Measurements from ENCODE around the gene IL27RA.

The IL27RA gene

GRCh38 chr19:14006766-14007562 is 24.6 kb upstream of the IL27RA start (continued):
- peak; percentile 95 for TF ChIP-seq ZNF335 (tag by site-specific recombination; conservative IDR thresholded peaks at IDR 0.05)
- no peak for TF ChIP-seq ZNF362 (tag by site-specific recombination; IDR thresholded peaks at IDR 0.05)
- no peak for TF ChIP-seq HOXD13 (CRISPR knock-in tag; IDR thresholded peaks at IDR 0.05; ENCODE audit: borderline replicate concordance)
- no peak for TF ChIP-seq ZNF280C (tag by site-specific recombination; IDR thresholded peaks at IDR 0.05)
- peak; percentile 74; the same call in 1 of the 2 replicates for TF ChIP-seq ZNF394 (tag by site-specific recombination; IDR thresholded peaks at IDR 0.05; ENCODE audit: borderline replicate concordance)
- TF ChIP-seq ZNF654 (tag by site-specific recombination; IDR thresholded peaks at IDR 0.05; ENCODE audit: low read depth), result no peak
- TF ChIP-seq ZNF174 (tag by site-specific recombination; IDR thresholded peaks at IDR 0.05), result no peak
- TF ChIP-seq IKZF3 (tag by site-specific recombination; IDR thresholded peaks at IDR 0.05), result peak; percentile 94
- TF ChIP-seq ZNF580 (tag by site-specific recombination; IDR thresholded peaks at IDR 0.05), result peak; percentile 82
- no peak for TF ChIP-seq TCF7L2 (IDR thresholded peaks at IDR 0.05; ENCODE audit: borderline replicate concordance, low read depth, low read length)
- TF ChIP-seq ZNF114 (tag by site-specific recombination; IDR thresholded peaks at IDR 0.05), result no peak
- TF ChIP-seq ZNF639 (tag by site-specific recombination; IDR thresholded peaks at IDR 0.05), result peak; percentile 94
- TF ChIP-seq ZNF600 (tag by site-specific recombination; IDR thresholded peaks at IDR 0.05), result peak; percentile 69
- TF ChIP-seq ZFHX2 (tag by site-specific recombination; conservative IDR thresholded peaks at IDR 0.05), result peak; percentile 64
- TF ChIP-seq ZNF548 (tag by site-specific recombination; IDR thresholded peaks at IDR 0.05), result 0 out of 2 replicates have a peak, but pooled peaks have one; percentile 28
- no peak for TF ChIP-seq ZNF223 (tag by site-specific recombination; IDR thresholded peaks at IDR 0.05)
- TF ChIP-seq ZNF768 (tag by site-specific recombination; IDR thresholded peaks at IDR 0.05), result no peak
- no peak for TF ChIP-seq ZNF747 (tag by site-specific recombination; IDR thresholded peaks at IDR 0.05)
- TF ChIP-seq ZNF324 (tag by site-specific recombination; IDR thresholded peaks at IDR 0.05), result peak; percentile 98
- no peak for TF ChIP-seq SCRT1 (tag by site-specific recombination; IDR thresholded peaks at IDR 0.05; ENCODE audit: borderline replicate concordance)
- TF ChIP-seq ZNF560 (tag by site-specific recombination; IDR thresholded peaks at IDR 0.05; ENCODE audit: borderline replicate concordance), result no peak
- TF ChIP-seq HOXA7 (CRISPR knock-in tag; IDR thresholded peaks at IDR 0.05; ENCODE audit: borderline replicate concordance), result no peak
- no peak for TF ChIP-seq ZNF677 (tag by site-specific recombination; IDR thresholded peaks at IDR 0.05)
- TF ChIP-seq ZNF664 (tag by site-specific recombination; IDR thresholded peaks at IDR 0.05), result peak; percentile 56; the same call in 1 of the 2 replicates
- peak; percentile 94 for TF ChIP-seq ZNF2 (tag by site-specific recombination; IDR thresholded peaks at IDR 0.05)
- TF ChIP-seq ZIC2 (tag by site-specific recombination; IDR thresholded peaks at IDR 0.05), result peak; percentile 95
- TF ChIP-seq ZNF513 (tag by site-specific recombination; IDR thresholded peaks at IDR 0.05), result peak; percentile 67
- peak; percentile 77 for TF ChIP-seq ZBTB8A (tag by site-specific recombination; IDR thresholded peaks at IDR 0.05)
- TF ChIP-seq ZNF776 (tag by site-specific recombination; IDR thresholded peaks at IDR 0.05; ENCODE audit: borderline replicate concordance), result no peak
- no peak; the same call in 1 of the 2 replicates for TF ChIP-seq ZNF423 (tag by site-specific recombination; IDR thresholded peaks at IDR 0.05)
- TF ChIP-seq ZNF792 (tag by site-specific recombination; IDR thresholded peaks at IDR 0.05), result peak; percentile 91
- TF ChIP-seq ZNF19 (tag by site-specific recombination; IDR thresholded peaks at IDR 0.05; ENCODE audit: low read depth), result no peak; the same call in 1 of the 2 replicates
- TF ChIP-seq ZNF449 (tag by site-specific recombination; IDR thresholded peaks at IDR 0.05), result peak; percentile 55; the same call in 1 of the 2 replicates

Data from HEK293 (cell line).